ENCODE measurements around the gene EVA1C.
"Not testable (repeated sequence)": the region's sequence is repeated elsewhere in the genome, so short reads cannot be mapped to it uniquely, and the experiment has no call there.

Gene EVA1C

DNA sequence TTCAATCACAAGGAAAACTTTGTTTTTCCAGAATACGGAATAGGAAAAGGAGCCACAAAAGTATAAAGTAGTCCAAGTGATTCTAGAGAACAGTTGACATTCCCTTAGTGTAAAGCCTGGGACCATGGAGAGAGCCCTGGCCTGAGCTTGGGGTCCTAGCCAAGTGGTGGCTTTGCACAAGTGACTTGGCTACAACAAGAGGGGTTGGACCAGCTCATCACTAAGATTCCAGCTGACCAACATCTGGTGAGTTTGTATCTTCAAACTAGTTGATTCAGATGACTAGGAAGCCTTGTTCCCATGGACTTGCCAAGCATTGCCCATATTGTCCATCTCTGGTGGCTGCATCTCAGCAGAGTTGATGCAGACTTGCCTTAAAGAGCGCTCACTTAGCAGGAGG, 96.5 kb downstream of the EVA1C start:
- not testable (repeated sequence) for H3K27me3 ChIP-seq (ENCODE audit: control insufficient read depth, insufficient read depth, low read length, poor library complexity, severe bottlenecking); H3K36me3 ChIP-seq (ENCODE audit: control insufficient read depth, insufficient read depth, low read length); H3K27ac ChIP-seq (ENCODE audit: insufficient read depth, low read depth, low read length, poor library complexity, severe bottlenecking); H3K4me3 ChIP-seq (ENCODE audit: insufficient read depth, low read depth, low read length); H3K9me3 ChIP-seq (ENCODE audit: control insufficient read depth, low read length); H3K4me1 ChIP-seq (ENCODE audit: control insufficient read depth, insufficient read depth, low read length)
- 98 to 100% methylated on average over 2 of the region's 2 CpGs for WGBS, 2 experiments

DNA sequence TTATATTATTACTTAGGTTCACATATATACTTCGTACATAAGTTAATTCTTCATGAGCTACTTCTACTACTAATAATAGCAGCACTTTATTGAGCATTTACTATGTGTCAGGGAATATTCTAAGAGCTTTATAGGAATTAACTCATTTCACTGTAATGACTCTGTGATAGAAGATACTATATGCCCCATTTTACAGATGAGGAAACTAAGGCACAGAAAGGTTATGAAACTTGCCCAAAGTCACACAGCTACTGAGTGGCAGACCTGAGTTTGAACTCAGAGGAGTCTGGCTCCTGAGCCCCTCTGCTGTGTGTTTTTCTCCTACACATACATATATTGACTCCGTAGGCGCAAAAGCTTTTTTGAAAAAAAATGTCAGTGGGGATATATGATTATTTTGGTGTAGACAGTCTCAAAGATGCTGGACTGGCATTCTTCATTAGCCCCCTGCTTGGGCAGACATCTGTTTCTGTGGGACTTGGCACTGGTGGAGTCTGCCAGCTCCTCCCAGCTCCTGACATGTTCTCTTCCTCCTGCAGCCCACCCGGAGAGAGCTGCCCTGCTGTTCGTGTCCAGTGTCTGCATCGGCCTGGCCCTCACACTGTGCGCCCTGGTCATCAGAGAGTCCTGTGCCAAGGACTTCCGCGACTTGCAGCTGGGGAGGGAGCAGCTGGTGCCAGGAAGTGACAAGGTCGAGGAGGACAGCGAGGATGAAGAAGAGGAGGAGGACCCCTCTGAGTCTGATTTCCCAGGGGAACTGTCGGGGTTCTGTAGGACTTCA, 102.0 kb downstream of the EVA1C start:
- H3K4me1 ChIP-seq (ENCODE audit: control insufficient read depth, insufficient read depth, low read length) = no peaks in the 10 kb centered on the region
- no peaks in the 10 kb centered on the region for H3K36me3 ChIP-seq (ENCODE audit: control insufficient read depth, insufficient read depth, low read length)
- H3K9me3 ChIP-seq (ENCODE audit: control insufficient read depth, low read length) = no peaks in the 10 kb centered on the region
- H3K27me3 ChIP-seq (ENCODE audit: control insufficient read depth, insufficient read depth, low read length, poor library complexity, severe bottlenecking) = no peaks in the 10 kb centered on the region
- WGBS, 2 experiments = 82% methylated on average over 11 of the region's 12 CpGs
- H3K4me3 ChIP-seq (ENCODE audit: insufficient read depth, low read depth, low read length) = no peak overlapping the region
- no peak overlapping the region for H3K27ac ChIP-seq (ENCODE audit: insufficient read depth, low read depth, low read length, poor library complexity, severe bottlenecking)

DNA sequence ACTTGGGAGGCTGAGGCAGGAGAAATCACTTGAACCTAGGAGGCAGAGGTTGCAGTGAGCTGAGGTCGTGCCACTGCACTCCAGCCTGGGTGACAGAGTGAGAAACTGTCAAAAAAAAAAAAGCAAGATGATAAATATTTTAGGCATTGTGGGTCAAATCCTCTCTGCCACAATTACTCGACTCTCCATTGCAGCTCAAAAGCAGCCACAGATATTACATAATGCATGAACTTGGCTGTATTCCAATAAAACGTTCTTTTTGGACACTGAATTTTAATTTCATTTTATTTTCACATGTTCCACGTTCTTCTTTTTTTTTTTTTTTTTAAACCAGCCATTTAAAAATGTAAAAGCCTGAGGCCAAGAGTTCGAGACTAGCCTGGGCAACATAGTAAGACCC, 103.4 kb downstream of the EVA1C start:
- Histone ChIP-seq H3K4me1 (ENCODE audit: control insufficient read depth, insufficient read depth, low read length) (peaks cover 5% of the 10 kb centered on the region), H3K36me3 (ENCODE audit: control insufficient read depth, insufficient read depth, low read length) (no peaks in the 10 kb centered on the region), H3K9me3 (ENCODE audit: control insufficient read depth, low read length) (no peaks in the 10 kb centered on the region), H3K4me3 (ENCODE audit: insufficient read depth, low read depth, low read length) (no peak overlapping the region), H3K27ac (ENCODE audit: insufficient read depth, low read depth, low read length, poor library complexity, severe bottlenecking) (no peak overlapping the region), H3K27me3 (ENCODE audit: control insufficient read depth, insufficient read depth, low read length, poor library complexity, severe bottlenecking) (no peaks in the 10 kb centered on the region)
- WGBS, 2 experiments = 89 to 90% methylated on average over 4 of the region's 5 CpGs

DNA sequence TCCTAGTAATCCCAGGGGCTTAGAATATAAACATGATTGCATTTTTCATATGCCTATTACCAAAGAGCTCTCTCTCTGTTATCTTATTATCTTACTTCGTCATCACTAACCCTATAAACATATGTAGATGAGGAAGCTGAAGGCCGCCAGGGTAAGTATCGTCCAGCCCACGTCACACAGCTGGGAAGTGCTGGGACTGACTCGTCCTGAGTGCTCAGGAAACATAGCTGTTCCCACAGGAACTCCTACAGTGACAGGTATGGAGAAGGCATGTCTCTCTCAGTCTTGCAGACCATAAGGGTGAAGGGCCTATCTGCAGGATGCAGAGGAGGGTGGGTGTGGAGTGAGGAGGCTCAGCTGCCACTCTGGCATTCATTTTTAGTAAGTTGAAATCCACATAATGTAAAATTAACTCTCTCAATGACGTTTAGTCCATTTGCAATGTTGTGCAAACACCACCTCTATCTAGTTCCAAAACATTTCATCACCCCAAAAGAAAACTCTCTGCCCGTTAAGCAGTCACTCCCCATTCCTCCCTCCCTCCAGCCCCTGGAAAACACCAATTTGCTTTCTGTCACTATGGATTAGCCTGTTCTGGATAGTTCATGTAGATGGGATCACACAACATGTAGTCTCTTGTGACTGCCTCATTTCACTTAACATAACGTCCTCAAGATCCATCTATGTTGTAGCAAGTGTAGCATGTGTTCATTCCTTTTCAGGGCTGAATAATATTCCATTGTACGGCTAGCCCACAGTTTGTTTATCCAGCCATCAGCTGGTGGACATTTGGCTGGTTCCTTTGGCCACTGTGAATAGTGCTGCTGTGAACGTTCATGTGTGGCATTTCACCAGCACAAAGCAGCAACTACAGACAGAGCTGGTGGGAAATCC, 104.5 kb downstream of the EVA1C start:
- Histone ChIP-seq H3K9me3 (ENCODE audit: control insufficient read depth, low read length) (no peaks in the 10 kb centered on the region), H3K4me3 (ENCODE audit: insufficient read depth, low read depth, low read length) (no peak overlapping the region), H3K27ac (ENCODE audit: insufficient read depth, low read depth, low read length, poor library complexity, severe bottlenecking) (no peak overlapping the region), H3K36me3 (ENCODE audit: control insufficient read depth, insufficient read depth, low read length) (no peaks in the 10 kb centered on the region), H3K4me1 (ENCODE audit: control insufficient read depth, insufficient read depth, low read length) (peaks cover 5% of the 10 kb centered on the region), H3K27me3 (ENCODE audit: control insufficient read depth, insufficient read depth, low read length, poor library complexity, severe bottlenecking) (no peaks in the 10 kb centered on the region)
- 83 to 85% methylated on average over 10 of the region's 10 CpGs for WGBS, 2 experiments

DNA sequence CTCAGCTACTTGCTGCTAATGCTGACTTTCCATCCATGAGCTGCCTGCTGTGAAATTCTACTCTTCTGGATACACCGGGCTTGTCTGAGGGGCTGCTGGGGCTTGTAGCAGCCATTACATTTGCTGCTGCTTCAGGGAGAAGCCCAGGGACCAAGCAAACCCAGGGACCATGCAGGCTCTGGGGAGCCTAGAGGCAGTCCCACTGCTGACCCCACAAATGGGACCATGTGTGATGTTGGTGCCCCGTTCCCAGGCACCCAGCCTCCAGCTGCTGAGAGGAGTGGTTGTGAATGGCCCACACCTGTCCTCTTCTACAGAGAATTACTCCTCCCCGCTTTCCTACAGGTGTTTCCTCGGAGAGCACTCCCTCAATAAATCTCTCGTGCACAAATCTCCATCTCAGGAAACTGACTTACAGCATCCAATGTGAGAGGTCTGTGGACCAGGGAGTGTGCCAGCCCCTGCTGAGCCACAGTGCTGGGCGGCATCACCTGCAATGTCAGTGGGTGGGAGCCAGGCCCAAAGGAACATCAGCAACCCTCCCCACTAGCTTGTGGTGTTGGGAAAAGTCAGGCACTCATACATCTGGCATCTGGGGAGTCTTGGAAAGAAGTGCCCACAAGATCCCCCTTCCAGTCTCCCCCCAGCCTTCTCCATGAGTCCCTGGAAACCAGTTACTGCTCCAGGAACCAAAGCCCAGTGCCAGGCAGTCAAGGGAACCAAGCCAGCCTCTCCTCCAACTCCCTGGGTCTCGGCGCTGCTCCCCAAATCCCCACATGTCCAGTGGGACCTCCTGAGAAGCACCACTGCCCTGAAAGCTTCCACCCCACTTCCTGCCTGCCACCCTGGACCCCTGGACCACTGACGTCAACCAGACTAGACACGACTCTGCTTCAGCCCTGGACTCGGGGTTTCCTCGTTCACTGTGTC, 107.7 kb downstream of the EVA1C start:
- H3K9me3 ChIP-seq (ENCODE audit: control insufficient read depth, low read length) = no peaks in the 10 kb centered on the region
- 91 to 93% methylated on average over 12 of the region's 12 CpGs for WGBS, 2 experiments
- no peak overlapping the region for H3K27ac ChIP-seq (ENCODE audit: insufficient read depth, low read depth, low read length, poor library complexity, severe bottlenecking)
- H3K36me3 ChIP-seq (ENCODE audit: control insufficient read depth, insufficient read depth, low read length) = no peaks in the 10 kb centered on the region
- H3K4me1 ChIP-seq (ENCODE audit: control insufficient read depth, insufficient read depth, low read length) = peaks cover 8% of the 10 kb centered on the region
- no peak overlapping the region for H3K4me3 ChIP-seq (ENCODE audit: insufficient read depth, low read depth, low read length)
- H3K27me3 ChIP-seq (ENCODE audit: control insufficient read depth, insufficient read depth, low read length, poor library complexity, severe bottlenecking) = no peaks in the 10 kb centered on the region

DNA sequence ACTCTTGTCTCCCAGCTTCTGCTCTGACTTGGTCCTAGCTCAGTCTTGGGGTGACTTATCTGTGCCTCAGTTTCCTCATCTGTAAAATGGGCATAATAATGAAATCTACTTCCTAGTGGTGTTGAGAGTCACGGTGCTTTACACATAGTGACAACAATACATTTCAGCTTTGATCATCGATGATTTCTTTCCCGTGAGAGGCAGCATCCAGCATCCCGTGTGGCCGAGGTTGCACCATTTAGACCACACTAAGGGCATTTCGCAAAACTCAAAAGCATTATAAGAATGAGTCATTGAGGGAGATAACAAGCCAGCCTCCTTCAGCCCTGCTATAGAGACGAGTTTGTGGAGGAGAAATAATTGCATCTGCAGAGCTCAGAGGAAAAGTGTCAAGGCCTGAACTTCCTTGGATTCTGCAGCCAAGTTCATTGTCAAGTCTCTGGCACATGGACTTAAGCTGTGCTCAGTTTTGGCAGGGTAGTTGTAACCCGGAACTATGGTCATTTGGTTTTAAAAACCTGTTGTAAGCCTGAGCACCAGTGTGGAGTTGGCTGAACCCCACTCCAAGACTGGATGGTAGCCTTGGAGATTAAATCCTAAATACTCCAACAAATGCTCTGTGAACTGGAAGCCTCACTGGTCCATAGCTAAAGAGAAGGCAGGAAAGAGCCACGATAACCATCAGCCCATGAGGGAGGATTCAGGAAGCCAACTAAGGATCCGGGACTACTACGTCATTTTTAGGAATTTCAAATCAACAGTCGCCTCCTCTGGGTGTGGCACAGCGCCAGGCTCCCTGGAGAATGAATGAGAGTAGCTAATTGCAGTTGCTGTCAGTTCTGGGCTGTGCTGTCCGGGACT, 108.6 kb downstream of the EVA1C start:
- Histone ChIP-seq H3K9me3 (ENCODE audit: control insufficient read depth, low read length) (no peaks in the 10 kb centered on the region), H3K27ac (ENCODE audit: insufficient read depth, low read depth, low read length, poor library complexity, severe bottlenecking) (no peak overlapping the region), H3K27me3 (ENCODE audit: control insufficient read depth, insufficient read depth, low read length, poor library complexity, severe bottlenecking) (no peaks in the 10 kb centered on the region), H3K4me1 (ENCODE audit: control insufficient read depth, insufficient read depth, low read length) (peaks cover 8% of the 10 kb centered on the region), H3K36me3 (ENCODE audit: control insufficient read depth, insufficient read depth, low read length) (no peaks in the 10 kb centered on the region), H3K4me3 (ENCODE audit: insufficient read depth, low read depth, low read length) (no peak overlapping the region)
- 92 to 93% methylated on average over 14 of the region's 14 CpGs for WGBS, 2 experiments

DNA sequence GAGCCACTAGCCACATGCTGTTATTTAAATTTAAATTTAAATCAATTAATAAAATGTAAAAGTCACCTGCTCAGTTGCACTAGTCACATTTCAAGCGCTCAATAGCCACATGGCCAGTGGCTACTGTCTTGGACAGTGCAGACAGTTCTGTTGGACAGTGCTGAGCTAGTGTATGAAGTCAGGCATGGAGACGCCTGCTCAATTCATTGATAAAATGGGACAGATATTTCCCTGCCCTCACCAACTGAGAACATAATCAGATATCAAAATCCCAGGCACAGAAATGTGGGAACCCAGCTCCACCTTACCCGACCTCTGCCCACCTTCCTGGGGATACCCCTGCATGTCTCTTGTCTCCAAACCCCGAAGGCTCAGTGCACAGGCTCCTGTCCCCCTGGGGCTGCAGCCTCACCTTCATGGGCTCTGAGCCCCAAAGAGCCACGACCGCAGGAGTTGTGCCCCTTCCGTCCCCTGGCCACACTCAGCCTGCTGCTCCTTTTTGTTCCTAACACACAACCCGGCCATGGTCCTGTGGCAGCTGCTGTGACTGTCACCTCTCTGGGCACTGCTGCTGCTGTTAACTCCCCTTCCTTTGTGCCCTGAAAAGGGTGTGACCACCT, 109.3 kb downstream of the EVA1C start:
- Histone ChIP-seq H3K27me3 (ENCODE audit: control insufficient read depth, insufficient read depth, low read length, poor library complexity, severe bottlenecking) (no peaks in the 10 kb centered on the region), H3K4me3 (ENCODE audit: insufficient read depth, low read depth, low read length) (no peak overlapping the region), H3K4me1 (ENCODE audit: control insufficient read depth, insufficient read depth, low read length) (peaks cover 8% of the 10 kb centered on the region), H3K27ac (ENCODE audit: insufficient read depth, low read depth, low read length, poor library complexity, severe bottlenecking) (no peak overlapping the region), H3K9me3 (ENCODE audit: control insufficient read depth, low read length) (no peaks in the 10 kb centered on the region), H3K36me3 (ENCODE audit: control insufficient read depth, insufficient read depth, low read length) (no peaks in the 10 kb centered on the region)
- WGBS, 2 experiments = 80 to 82% methylated on average over 8 of the region's 8 CpGs

DNA sequence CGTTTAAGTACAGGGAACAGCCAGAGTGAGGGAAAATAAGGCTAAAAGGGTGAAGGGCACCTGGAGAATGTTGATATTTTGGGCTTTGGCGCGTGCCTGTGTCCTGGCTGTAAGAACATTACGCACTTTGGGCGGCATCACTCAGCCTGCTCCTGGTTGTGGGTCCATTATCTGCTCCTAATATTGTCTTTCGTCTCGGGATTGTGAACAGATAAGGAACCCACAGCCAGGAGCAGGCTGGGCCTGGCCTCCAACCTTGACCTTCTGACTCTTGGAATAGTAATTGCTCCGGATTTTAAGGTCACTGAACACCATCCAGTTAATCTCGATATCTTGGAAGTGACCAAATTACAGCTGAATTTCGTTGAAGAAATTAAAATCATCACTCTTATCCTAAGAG, 111.0 kb downstream of the EVA1C start:
- Histone ChIP-seq H3K4me3 (ENCODE audit: insufficient read depth, low read depth, low read length) (no peak overlapping the region), H3K4me1 (ENCODE audit: control insufficient read depth, insufficient read depth, low read length) (peaks cover 8% of the 10 kb centered on the region), H3K36me3 (ENCODE audit: control insufficient read depth, insufficient read depth, low read length) (no peaks in the 10 kb centered on the region), H3K27ac (ENCODE audit: insufficient read depth, low read depth, low read length, poor library complexity, severe bottlenecking) (no peak overlapping the region), H3K27me3 (ENCODE audit: control insufficient read depth, insufficient read depth, low read length, poor library complexity, severe bottlenecking) (no peaks in the 10 kb centered on the region), H3K9me3 (ENCODE audit: control insufficient read depth, low read length) (no peaks in the 10 kb centered on the region)
- WGBS, 2 experiments = 93 to 94% methylated on average over 10 of the region's 10 CpGs

Data from ectodermal cell (in vitro differentiated cells).